Urothelium cell line (cell line): Measurements from ENCODE around the gene PACSIN1.
A peak's percentile ranks its signal among the peaks of the same experiment; 100 is the strongest.

Experiments used
- DNase-seq: peaks from one replicate; pipeline ENCODE4 v3.0.0; 2011; ENCODE audit warnings: low spot score, mixed read lengths
- FAIRE-seq: peaks from 2 replicates; lab custom pipeline; 2011; peaks lifted over from hg19 to GRCh38; lab: Jason Lieb, UNC

PACSIN1 gene, protein sequence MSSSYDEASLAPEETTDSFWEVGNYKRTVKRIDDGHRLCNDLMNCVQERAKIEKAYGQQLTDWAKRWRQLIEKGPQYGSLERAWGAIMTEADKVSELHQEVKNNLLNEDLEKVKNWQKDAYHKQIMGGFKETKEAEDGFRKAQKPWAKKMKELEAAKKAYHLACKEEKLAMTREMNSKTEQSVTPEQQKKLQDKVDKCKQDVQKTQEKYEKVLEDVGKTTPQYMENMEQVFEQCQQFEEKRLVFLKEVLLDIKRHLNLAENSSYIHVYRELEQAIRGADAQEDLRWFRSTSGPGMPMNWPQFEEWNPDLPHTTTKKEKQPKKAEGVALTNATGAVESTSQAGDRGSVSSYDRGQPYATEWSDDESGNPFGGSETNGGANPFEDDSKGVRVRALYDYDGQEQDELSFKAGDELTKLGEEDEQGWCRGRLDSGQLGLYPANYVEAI

DNA sequence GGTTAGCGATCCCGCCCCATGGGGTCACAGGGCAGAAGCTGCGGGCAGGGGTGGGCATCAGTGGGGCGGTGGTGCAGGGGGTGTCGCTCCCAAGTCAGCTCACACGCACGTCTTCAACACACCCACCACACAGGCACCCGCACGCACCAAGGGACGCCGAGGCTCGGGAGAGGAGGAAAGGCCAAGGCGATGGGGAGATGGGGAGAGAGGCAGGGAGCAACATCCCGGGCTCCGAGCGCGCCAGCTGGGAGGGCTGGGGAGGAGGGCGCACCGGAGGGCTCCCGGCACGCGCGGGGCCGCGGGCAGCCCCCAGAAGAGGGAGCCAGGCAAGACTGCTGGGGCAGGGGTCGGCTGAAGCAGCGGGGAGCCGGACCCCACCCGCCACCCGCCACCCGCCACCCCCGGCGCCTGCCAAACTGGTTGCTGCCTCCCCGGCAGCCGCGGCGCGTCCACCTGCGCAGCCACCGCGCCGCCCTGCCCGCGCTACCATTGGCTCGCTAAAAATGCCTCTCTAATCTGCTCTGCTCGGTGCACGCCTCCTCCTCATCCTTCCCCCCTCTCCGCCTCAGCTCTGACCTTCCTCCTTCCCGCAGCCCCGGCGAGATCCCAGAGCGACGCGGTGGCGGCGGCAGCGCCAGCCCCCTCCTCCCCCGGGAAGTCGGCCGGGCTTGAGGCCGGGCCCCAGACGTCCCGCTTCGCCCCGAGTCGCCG, at the start of gene PACSIN1:
Gene PACSIN1, plus strand, starts transcription at position 546 of the 711 bp plus-strand sequence. CDS start 60,230 bp downstream, outside the sequence.
- peak; percentile 27 for DNase-seq
- FAIRE-seq = no peak

DNA sequence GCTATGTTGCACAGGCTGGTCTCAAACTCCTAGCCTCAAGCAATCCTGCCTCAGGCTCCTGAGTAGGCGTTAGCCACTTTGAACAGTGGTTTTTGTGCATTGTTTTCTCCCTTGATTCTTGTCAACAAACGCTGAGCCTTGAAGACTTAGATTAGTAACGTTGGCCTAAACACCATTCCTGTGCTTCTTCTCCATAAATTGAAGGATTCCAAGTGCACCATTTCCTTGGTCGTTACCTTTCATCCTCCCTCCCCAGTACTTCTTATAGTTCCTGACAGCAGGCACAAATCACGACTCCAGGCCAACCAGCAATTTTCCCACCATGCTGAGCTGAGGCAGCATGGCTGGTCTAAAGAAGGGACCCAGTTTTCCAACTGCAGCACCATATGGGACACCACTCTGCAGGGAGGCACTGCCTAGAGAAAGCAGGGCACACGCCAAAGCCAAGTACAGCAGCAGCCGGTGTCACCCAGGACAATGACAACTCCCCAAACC, 49.0 kb upstream of the PACSIN1 start:
- no peak for DNase-seq
- FAIRE-seq = no peak

DNA sequence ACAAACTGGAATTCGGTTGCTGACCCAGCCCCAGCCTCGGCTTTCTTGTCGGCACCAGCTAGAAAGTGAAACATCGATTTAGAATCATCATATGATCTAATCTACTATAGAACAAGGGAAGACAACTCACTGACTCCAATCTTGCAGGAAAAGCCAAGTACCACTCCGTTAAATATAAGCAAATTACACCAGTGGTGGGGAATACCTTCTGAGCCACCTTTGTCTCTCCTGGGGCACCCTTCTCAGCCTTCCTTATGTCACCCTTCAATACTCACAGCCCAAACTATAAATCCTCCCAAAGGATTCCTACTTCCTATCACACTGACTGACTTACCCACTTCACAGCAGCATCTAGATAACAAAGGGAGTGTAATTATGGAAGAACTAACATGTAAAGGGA, 47.5 kb upstream of the PACSIN1 start:
- FAIRE-seq = no peak
- no peak for DNase-seq

DNA sequence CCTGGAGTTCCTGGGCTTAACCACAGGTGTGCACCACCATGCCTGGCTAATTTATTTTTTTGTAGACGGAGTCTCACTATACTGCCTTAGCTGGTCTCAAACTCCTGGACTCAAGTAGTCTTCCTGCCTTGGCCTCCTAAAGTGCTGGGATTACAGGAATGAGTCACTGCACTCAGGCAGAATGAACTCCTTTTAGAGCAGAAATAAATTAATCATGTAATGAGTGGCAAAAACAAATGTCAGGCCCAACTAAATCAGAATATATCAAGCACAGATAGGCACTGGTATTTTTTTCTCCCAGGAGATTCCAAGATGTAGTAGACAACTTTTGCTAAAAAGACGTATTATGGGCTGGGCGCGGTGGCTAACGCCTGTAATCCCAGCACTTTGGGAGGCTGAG, 42.6 kb upstream of the PACSIN1 start:
- no peak for FAIRE-seq
- DNase-seq = no peak

DNA sequence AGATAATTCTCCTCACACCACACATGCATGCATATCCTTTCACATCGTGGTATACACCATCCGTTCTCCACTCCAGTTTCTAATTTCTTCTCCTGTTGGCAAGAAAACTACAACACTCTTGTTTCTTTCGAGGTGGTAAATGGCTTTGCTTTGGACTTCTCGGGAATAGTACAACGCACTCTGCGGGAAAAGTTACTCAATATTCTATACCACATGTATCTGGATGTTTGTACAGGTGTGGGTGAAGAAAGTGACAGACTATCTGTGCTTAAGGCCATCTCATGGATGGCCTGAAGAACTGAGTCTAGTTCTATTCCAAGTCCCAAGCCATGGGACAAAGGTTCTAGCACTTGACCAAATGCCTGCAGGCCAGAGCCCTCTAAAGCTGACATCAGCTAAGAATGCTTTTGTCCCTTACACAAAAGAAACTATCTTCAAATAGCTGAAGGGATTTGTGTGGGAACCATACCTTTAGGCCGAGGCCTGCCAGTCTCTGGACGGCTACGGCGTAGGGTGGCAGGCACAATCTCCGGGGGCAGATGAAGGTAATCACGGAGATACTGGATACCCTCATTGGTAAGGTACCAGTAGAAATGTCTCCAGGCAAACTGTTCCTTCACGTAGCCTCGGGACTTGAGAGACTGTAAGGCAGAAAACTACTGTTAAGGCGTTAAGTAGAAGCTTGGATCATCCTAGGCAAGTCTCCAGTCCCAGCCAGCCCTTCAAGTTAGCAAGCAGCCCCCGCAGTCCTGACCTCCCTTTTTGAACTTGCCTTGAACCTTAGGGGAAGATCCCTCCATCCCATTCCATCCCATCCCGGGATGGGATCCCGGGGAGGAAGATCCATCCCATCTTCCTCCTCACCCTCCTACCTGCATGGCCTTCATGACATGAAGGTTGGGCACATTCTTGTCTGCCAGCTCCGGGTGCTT, 41.4 kb upstream of the PACSIN1 start:
- DNase-seq (no peak), FAIRE-seq (no peak)

DNA sequence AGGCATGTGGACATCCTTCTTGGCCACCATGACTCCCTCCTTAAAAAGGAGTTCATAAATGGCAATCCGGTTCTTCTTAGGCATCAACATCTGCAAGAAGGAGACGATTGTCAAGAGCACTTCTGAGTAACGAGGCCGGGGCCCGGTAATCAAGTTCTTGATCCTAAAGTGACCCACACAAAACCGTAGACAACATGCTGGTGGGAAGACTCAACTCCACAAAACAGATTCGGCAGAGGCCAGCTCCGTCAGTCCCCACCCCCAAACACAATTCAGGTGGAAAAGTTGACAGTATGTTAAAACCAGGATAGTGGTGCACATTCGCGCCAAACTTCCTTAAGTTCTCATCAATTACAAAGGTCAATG, 40.8 kb upstream of the PACSIN1 start:
- FAIRE-seq = no peak
- no peak for DNase-seq

DNA sequence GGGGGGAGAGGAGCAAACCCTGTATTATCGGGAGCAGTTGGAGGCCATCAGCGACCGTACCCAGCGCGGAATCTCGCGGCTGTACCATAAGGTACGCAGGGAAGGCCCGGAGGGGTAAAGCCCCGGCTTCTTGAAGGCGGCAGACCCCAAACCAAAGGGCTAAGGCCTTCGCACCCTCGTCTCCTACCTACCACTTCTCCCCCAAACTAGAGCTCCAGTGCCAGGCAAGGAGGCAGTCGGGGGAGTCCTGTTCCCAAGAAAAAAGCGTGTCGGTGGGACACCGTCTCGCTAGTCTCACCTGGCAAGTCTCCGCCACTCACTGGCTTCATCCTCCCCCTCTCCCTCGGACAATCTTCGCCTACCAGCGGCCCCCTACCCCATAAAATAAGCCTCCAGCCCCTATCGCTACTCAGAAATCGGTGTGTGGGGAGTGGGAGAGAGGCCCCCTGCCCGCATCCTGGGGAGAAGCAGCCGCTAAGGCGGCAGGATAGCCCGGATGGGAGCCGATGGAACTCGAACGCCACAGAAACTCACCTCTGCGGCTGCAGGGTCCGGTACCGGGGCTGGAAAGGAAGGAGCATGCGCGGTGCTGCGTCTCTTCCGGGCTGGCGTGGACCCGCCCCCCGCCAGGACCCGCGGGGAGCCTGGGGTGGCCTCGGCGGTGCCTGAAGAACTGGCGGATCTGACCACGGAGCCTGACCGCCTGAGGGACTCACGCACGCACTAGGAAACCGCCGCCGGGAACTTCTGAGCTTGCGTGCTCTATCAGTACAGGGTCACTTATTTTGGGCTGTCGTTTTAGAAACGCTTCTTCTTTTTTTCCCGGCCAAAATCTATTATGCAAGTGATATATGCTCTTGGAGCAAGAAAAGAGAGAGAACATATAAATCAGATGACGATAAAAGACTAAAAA, 40.1 kb upstream of the PACSIN1 start, which contains the start of gene RPS10:
Gene RPS10, minus strand, starts transcription at position 572 of the 913 bp plus-strand sequence. CDS start 848 bp downstream, outside the sequence.
- DNase-seq (peak; percentile 98), FAIRE-seq (no peak)

DNA sequence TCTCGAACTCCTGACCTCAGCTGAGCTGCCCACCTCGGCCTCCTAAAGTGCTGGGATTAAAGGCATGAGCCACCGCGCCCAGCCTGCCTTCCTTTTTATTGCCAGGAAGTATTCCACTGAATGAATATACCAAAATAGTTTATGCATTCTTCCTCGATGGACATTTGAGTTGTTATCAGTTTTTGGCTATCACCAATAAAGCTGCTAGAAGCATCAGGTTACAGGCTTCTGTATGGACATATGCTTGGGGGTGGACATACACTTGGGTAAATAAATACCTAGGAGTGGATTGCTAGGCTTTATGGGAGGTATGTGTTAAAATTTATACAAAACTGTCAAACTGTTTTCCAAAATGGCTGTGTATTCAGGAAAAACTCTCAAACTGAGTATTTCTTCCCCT, 30.0 kb upstream of the PACSIN1 start:
- no peak for DNase-seq
- no peak for FAIRE-seq

DNA sequence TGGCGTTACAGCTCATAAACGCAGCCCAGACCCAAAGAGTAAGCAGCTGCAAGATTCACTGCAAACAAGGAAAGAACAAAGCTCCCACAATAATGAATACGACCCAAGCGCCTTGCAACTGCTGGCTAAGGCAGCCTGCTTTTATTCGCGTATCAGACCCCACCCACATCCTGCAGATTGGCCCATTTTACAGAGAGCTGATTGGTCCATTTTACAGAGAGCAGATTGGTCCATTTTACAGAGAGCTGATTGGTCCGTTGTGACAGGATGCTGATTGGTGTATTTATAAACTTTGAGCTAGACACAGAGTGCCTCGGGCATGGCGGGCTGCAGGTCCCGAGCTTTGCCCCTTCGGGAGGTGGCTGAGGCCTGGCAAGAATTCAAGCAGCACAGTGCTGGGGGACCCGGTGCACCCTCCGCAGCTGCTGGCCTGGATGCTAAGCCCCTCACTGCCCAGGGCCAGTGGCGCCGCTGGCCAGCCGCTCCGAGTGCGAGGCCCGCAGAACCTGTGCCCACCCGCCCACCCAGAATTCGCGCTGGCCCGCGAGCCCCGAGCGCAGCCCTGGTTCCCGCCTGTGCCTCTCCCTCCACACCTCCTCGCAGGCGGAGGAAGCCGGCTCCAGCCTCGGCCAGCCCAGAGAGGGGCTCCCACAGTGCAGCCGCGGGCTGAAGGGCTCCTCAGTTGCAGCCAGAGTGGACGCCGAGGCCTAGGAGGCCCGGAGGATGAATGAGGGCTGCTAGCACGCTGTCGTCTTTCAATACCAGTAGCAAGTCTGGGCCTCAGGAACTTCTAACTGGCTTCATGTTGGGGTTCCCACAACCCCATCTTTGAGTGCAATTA, 28.9 kb upstream of the PACSIN1 start:
- FAIRE-seq = no peak
- DNase-seq = no peak

DNA sequence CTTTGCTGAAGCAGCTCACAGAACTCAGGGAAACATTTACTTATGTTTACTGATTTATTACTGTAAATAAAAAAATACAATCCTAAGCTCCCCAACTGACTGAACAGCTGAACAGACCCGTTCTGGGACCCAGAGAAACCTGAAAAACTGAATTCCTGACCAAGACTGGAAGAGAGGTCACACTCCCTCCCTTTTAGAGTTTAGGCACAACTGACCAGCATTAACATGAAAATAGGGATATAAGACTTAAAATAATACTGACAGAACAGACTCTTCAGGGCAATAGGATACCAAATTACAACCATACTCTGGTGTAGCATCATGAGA, 28.3 kb upstream of the PACSIN1 start:
- FAIRE-seq (no peak), DNase-seq (no peak)

DNA sequence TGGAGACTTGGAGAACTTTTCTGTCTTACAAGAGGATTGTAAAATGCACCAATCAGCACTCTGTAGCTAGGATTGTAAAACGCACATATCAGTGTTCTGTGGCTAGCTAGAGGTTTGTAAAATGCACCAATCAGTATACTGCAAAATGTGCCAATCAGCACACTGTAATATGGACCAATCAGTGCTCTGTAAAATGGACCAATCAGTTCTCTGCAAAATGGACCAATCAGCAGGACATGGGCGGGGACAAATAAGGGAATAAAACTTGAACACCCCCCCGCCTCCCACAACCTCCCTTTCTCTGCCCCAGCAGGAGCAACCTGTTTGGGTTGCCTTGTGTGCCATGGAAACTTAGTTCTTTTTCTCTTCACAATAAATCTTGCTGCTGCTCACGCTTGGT, 27.2 kb upstream of the PACSIN1 start:
- DNase-seq = no peak
- FAIRE-seq = no peak

DNA sequence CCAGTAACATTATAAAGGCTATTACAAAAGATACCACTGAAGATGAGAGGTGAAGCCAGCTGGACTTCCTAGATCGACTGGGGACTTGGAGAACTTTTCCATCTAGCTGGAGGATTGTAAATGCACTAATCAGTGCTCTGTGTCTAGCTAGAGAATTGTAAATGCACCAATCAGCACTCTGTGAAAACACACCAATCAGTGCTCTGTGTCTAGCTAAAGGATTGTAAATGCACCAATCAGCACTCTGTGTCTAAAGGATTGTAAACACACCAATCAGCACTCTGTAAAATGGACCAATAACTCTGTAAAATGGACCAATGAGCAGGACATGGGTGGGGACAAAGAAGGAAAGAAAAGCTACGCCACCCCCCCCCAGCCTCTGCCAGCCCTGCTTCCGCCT, 26.4 kb upstream of the PACSIN1 start:
- no peak for FAIRE-seq

DNA sequence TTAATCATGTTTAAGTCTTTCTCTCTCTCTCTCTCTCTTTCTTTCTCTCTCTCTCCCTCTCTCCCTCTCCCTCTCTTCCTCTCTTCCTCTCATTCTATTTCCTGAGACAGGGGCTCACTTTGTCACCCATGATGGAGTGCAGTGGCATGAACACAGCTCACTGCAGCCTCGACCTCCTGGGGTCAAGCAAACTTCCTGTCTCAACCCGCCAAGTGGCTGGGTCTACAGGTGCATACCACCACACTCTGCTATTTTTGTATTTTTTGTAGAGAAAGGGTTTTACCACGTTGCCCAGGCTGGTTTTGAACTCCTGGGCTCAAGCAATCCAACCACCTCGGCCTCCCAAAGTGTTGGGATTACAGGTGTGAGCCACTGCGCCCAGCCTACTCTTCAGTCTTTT, 24.4 kb upstream of the PACSIN1 start:
- DNase-seq (no peak), FAIRE-seq (no peak)

More for the DNA sequence above, 26.4 kb upstream of the PACSIN1 start:
- DNase-seq = no peak

DNA sequence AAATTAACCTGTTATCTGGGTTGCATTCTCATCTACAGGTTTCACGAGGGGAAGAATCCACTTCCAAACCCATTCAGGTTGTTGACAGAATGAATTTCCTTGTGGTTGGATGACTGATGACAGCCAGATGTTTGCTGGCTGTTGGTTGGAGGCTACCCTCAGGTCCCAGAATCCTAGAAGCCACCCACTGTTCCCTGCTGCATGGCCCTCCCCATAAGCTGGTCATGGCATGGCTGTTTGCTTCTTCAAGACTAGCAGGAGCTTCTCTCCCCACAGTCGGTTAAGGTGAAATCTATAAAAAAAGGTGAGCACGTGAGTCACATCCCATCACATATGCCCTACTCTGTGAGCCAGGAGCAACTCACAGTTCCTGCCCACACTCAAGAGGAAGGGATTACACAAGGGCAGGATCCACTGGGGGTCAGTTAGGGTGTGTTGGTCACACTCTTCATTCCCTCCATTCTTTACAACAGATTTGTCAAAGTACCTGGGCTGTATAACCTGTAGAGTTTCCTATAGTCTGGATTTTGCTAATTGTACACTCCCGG, 20.5 kb upstream of the PACSIN1 start:
- DNase-seq (no peak), FAIRE-seq (no peak)

DNA sequence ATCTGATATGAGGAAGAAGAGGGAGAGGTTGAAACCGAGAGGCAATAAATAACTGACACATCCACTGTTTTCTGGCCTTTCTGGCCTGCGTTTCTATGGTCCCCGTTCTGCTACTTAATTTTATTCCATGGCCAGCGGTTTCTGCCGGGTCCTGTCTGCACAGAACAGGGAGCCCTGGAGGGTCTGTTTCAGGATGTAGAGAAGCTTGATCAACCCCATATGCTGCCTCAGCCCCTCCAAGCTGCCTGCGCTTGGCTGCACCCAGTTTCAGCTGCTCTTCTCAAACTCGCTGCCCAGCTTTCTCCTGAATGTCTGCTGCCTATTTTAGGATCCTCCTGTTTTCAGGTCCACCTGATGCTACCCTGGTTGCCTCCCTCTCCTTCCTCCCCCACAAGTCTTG, 18.5 kb upstream of the PACSIN1 start:
- DNase-seq (no peak), FAIRE-seq (no peak)

DNA sequence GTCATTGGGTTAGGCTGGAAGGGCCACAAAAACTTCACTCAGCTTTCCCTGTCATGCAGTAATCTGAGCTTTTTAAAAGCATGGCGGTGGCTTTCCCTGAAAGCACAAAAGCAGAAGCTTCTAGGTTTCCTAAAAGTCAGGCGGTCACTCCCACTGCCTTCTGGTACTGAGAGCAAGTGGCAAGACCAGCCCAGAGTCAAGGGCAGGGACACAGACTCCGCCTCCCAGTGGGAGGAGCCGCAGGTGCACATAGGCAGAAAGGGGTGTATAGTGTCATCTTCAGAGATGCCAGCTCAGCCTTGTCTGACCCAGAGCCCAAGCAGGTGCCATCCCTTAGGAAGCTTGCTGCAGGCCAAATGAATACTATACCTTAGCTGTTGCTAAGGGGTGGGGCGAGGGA, 18.0 kb upstream of the PACSIN1 start:
- FAIRE-seq = no peak
- no peak for DNase-seq

DNA sequence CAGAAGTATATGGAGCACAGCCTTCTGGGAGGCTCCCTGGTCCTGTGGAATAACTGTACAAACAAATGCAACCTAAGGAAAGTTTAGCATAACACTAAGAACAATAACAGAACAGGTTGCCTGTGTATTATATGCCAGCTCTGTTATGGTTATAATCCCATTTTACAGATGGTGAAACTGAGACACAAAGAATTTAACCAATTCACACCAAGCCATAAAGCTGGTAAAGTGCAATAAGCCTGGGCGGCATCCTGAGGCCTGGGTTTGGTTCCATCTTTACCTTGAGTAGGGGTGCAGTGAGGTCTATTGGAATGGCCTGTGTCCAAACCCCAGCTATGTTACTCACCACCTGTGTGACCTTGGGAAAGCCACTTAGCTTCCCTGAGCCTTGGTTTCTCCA, 14.7 kb upstream of the PACSIN1 start:
- FAIRE-seq (no peak), DNase-seq (no peak)

DNA sequence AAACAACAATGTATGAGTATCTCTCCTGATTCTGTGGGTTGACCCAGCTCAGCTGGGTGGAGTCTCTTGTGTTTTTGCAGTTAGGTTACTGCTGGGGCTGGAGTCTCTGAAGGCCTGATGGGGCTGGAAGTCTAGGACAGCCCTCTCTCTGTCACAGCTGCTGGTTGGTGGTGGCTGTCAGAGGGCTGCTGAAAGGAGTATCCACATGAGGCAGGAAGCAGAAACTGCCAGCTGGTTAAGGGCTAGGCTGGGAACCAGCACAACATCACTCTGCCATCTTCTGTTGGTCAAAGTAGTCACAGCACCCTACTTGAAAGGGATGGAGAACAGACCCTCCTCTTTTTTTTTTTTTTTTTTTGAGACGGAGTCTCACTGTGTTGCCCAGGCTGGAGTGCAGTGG, 10.0 kb upstream of the PACSIN1 start:
- DNase-seq (no peak), FAIRE-seq (no peak)

DNA sequence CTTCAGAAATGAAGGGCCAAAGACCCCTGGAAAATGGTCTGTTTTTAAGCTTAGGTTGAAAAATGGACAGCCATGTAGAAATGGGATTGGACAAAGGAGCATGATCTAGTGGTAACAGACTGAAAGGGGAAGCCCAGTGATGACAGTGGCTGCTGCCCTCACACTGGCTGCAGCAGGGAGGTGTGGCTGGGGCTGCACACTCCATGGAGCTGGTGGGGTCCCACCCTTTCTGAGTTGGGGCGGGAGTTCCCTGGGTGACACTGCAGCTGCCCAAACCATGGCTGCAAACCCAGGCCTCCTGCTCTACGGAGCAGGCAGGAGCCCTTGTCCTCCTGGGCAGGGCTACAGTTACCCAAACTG, 8.5 kb upstream of the PACSIN1 start:
- no peak for FAIRE-seq

More for the DNA sequence above, 8.5 kb upstream of the PACSIN1 start:
- no peak for DNase-seq
